ENCODE measurements around the gene ANKRD55. TPM values are rescaled to one million over a fixed set of nuclear protein-coding genes. Genes with fewer than 3 reads are reported as not detected.
A peak's percentile ranks its signal among the peaks of the same experiment; 100 is the strongest.

Gene ANKRD55
- total and polyA plus RNA-seq, 9 of the 15 experiments (the other 6 are each of a cell fraction or from before 2014, with no cell fraction given), result 3.4 to 10.6 (median 6.5) TPM

DNA sequence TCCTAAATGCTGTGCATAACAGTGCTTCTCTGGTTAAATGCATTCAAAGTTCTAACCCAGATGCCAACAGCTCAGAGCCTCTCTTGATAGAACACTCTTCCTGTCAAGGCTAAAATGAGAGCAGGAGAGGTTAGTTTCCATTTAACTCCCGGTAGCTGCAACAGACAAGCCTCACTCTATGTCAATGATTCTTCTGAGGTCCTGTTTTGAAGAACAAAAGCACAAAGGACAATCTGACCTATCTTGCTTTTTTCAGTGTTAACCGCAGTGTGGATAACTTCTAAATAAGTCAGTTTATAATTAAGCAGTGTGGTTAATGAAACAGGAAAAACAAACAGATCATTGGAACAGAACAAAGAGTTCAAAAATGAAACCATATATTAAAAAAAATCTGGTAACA is 80.7 kb downstream of the ANKRD55 start:
- Histone ChIP-seq H4K20me1 (replicated peaks; ENCODE audit: control insufficient read depth, insufficient read depth, low read length) (no peaks in the 10 kb centered on the region), H3K9ac (ENCODE audit: insufficient read depth in 1 of 2, low read depth in 2 of 2, low read length in 2 of 2) (no peak overlapping the region), H2AFZ (ENCODE audit: low read depth, low read length) (peak overlapping the region; percentile 6; the same call in 1 of the 2 replicates), H3K79me2 (ENCODE audit: control insufficient read depth, insufficient read depth, low read length) (no peaks in the 10 kb centered on the region), H3K4me1 (replicated peaks in 1 of 2; ENCODE audit: control insufficient read depth in 2 of 2, insufficient read depth in 2 of 2, low read length in 2 of 2) (peaks cover 4 to 26% of the 10 kb centered on the region in 2 experiments; a peak in 4 of 5 replicates), H3K4me2 (ENCODE audit: insufficient read depth, low read length) (no peak overlapping the region), H3K36me3 (ENCODE audit: control insufficient read depth, insufficient read depth, low read length) (no peaks in the 10 kb centered on the region), H3K9me3 (replicated peaks; ENCODE audit: control insufficient read depth, insufficient read depth, low read depth, low read length) (no peaks in the 10 kb centered on the region), H3K4me3 (no peak overlapping the region), H3K9me1 (ENCODE audit: control insufficient read depth, insufficient read depth, low read length) (no peaks in the 10 kb centered on the region), H3K27me3 (ENCODE audit: control insufficient read depth in 2 of 2, insufficient read depth in 2 of 2, low read length in 2 of 2) (no peaks in the 10 kb centered on the region), H3K27ac (ENCODE audit: extremely low read depth, low read depth, low read length) (no peak overlapping the region)
- intact Hi-C loops (cut with micrococcal nuclease), result no loop called here
- in situ Hi-C loops (cut with MboI), result no loop called here
- POLR2A ChIA-PET, result no interaction called here
- BruUV-seq (replicated peaks), result no TSS peak
- CTCF ChIA-PET (ENCODE audit: low intra/inter-chr PET ratio), result no interaction called here
- FAIRE-seq (no peak), ATAC-seq (no peak), DNase-seq (ENCODE audit: extremely low read depth in 1 of 4, low spot score in 3 of 4) (no peak)
- 61% methylated on average over 2 of the region's 2 CpGs for WGBS (ENCODE audit: insufficient coverage, low coverage, missing lambda C conversion rate)
- TF ChIP-seq, protein P1, sequence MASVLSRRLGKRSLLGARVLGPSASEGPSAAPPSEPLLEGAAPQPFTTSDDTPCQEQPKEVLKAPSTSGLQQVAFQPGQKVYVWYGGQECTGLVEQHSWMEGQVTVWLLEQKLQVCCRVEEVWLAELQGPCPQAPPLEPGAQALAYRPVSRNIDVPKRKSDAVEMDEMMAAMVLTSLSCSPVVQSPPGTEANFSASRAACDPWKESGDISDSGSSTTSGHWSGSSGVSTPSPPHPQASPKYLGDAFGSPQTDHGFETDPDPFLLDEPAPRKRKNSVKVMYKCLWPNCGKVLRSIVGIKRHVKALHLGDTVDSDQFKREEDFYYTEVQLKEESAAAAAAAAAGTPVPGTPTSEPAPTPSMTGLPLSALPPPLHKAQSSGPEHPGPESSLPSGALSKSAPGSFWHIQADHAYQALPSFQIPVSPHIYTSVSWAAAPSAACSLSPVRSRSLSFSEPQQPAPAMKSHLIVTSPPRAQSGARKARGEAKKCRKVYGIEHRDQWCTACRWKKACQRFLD (CRISPR knock-in tag; IDR thresholded peaks at IDR 0.05), result no peak
- TF ChIP-seq ZBTB7A (IDR thresholded peaks at IDR 0.05; ENCODE audit: borderline replicate concordance, control insufficient read depth, low read depth, low read length) (no peak), BDP1 (IDR thresholded peaks at IDR 0.05; ENCODE audit: insufficient read depth, insufficient read length) (no peak), SREBF1 (IDR thresholded peaks at IDR 0.05; ENCODE audit: borderline replicate concordance, low read depth, low read length) (no peak), GATAD2B (IDR thresholded peaks at IDR 0.05; ENCODE audit: borderline replicate concordance) (no peak), SPI1 (IDR thresholded peaks at IDR 0.05; ENCODE audit: borderline replicate concordance, low read depth, low read length) (no peak), CC2D1A (IDR thresholded peaks at IDR 0.05) (no peak), PPARD (CRISPR knock-in tag; IDR thresholded peaks at IDR 0.05) (no peak), ZNF311 (CRISPR knock-in tag; IDR thresholded peaks at IDR 0.05) (no peak), ETS2 (tag; IDR thresholded peaks at IDR 0.05; ENCODE audit: borderline replicate concordance, poor library complexity, severe bottlenecking) (no peak), KDM5B (IDR thresholded peaks at IDR 0.05; ENCODE audit: insufficient replicate concordance, low read depth, low read length) (no peak), NONO (IDR thresholded peaks at IDR 0.05; ENCODE audit: low read depth in 2 of 2, low read length in 1 of 2) (no peak)
- TF ChIP-seq, protein P2, sequence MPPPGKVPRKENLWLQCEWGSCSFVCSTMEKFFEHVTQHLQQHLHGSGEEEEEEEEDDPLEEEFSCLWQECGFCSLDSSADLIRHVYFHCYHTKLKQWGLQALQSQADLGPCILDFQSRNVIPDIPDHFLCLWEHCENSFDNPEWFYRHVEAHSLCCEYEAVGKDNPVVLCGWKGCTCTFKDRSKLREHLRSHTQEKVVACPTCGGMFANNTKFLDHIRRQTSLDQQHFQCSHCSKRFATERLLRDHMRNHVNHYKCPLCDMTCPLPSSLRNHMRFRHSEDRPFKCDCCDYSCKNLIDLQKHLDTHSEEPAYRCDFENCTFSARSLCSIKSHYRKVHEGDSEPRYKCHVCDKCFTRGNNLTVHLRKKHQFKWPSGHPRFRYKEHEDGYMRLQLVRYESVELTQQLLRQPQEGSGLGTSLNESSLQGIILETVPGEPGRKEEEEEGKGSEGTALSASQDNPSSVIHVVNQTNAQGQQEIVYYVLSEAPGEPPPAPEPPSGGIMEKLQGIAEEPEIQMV (tag; conservative IDR thresholded peaks at IDR 0.05; ENCODE audit: low read depth), result no peak
- TF ChIP-seq, protein P3, sequence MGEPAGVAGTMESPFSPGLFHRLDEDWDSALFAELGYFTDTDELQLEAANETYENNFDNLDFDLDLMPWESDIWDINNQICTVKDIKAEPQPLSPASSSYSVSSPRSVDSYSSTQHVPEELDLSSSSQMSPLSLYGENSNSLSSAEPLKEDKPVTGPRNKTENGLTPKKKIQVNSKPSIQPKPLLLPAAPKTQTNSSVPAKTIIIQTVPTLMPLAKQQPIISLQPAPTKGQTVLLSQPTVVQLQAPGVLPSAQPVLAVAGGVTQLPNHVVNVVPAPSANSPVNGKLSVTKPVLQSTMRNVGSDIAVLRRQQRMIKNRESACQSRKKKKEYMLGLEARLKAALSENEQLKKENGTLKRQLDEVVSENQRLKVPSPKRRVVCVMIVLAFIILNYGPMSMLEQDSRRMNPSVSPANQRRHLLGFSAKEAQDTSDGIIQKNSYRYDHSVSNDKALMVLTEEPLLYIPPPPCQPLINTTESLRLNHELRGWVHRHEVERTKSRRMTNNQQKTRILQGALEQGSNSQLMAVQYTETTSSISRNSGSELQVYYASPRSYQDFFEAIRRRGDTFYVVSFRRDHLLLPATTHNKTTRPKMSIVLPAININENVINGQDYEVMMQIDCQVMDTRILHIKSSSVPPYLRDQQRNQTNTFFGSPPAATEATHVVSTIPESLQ (CRISPR knock-in tag; IDR thresholded peaks at IDR 0.05), result no peak
- TF ChIP-seq, protein P4, sequence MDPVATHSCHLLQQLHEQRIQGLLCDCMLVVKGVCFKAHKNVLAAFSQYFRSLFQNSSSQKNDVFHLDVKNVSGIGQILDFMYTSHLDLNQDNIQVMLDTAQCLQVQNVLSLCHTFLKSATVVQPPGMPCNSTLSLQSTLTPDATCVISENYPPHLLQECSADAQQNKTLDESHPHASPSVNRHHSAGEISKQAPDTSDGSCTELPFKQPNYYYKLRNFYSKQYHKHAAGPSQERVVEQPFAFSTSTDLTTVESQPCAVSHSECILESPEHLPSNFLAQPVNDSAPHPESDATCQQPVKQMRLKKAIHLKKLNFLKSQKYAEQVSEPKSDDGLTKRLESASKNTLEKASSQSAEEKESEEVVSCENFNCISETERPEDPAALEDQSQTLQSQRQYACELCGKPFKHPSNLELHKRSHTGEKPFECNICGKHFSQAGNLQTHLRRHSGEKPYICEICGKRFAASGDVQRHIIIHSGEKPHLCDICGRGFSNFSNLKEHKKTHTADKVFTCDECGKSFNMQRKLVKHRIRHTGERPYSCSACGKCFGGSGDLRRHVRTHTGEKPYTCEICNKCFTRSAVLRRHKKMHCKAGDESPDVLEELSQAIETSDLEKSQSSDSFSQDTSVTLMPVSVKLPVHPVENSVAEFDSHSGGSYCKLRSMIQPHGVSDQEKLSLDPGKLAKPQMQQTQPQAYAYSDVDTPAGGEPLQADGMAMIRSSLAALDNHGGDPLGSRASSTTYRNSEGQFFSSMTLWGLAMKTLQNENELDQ (CRISPR knock-in tag; IDR thresholded peaks at IDR 0.05; ENCODE audit: borderline replicate concordance), result no peak

Data from K562 (cell line).